ENCODE data around the gene PPIG.
"Not testable (repeated sequence)": the region's sequence is repeated elsewhere in the genome, so short reads cannot be mapped to it uniquely, and the experiment has no call there.

The PPIG gene

GRCh38 chr2:169584005-169584877 is at the start of gene PPIG:
TSS of gene PPIG (plus strand) at chr2:169584351. CDS start at chr2:169604042, 19,691 bp downstream.
- peak; percentile 97 for DNase-seq (ENCODE audit: low spot score)

GRCh38 chr2:169539460-169539859 is 44.7 kb upstream of the PPIG start:
- DNase-seq (ENCODE audit: low spot score) = not testable (repeated sequence)

GRCh38 chr2:169540146-169540545 is 44.0 kb upstream of the PPIG start:
- DNase-seq (ENCODE audit: low spot score) = no peak

GRCh38 chr2:169542433-169542832 is 41.7 kb upstream of the PPIG start:
- no peak for DNase-seq (ENCODE audit: low spot score)

- DNase-seq (ENCODE audit: low spot score) = no peak
Measured at GRCh38 chr2:169546756-169547155, 37.4 kb upstream of the PPIG start.

GRCh38 chr2:169561364-169561763 is 22.8 kb upstream of the PPIG start:
- DNase-seq (ENCODE audit: low spot score) = no peak

GRCh38 chr2:169562084-169562483 is 22.1 kb upstream of the PPIG start:
- DNase-seq (ENCODE audit: low spot score) = not testable (repeated sequence)

- DNase-seq (ENCODE audit: low spot score) = no peak
Measured at GRCh38 chr2:169562519-169562918, 21.6 kb upstream of the PPIG start.

GRCh38 chr2:169565686-169566085 is 18.5 kb upstream of the PPIG start:
- DNase-seq (ENCODE audit: low spot score) = no peak

- DNase-seq (ENCODE audit: low spot score) = no peak
Measured at GRCh38 chr2:169569948-169570347, 14.2 kb upstream of the PPIG start.

- DNase-seq (ENCODE audit: low spot score) = not testable (repeated sequence)
Measured at GRCh38 chr2:169570752-169571151, 13.4 kb upstream of the PPIG start.

- DNase-seq (ENCODE audit: low spot score) = no peak
Measured at GRCh38 chr2:169571571-169571970, 12.6 kb upstream of the PPIG start.

GRCh38 chr2:169572189-169572588 is 12.0 kb upstream of the PPIG start:
- no peak for DNase-seq (ENCODE audit: low spot score)

GRCh38 chr2:169572821-169573159 is 11.4 kb upstream of the PPIG start:
- DNase-seq (ENCODE audit: low spot score) = no peak

- peak; percentile 97 for DNase-seq (ENCODE audit: low spot score)
Measured at GRCh38 chr2:169573160-169573973, 10.8 kb upstream of the PPIG start, which contains the start of gene FASTKD1. TSS of gene FASTKD1 (minus strand) at chr2:169573865. CDS start at chr2:169572029, 1,836 bp downstream.

GRCh38 chr2:169573974-169574299 is 10.2 kb upstream of the PPIG start:
- no peak for DNase-seq (ENCODE audit: low spot score)

- not testable (repeated sequence) for DNase-seq (ENCODE audit: low spot score)
Measured at GRCh38 chr2:169574539-169574938, 9.6 kb upstream of the PPIG start.

GRCh38 chr2:169575264-169575663 is 8.9 kb upstream of the PPIG start:
- not testable (repeated sequence) for DNase-seq (ENCODE audit: low spot score)

- no peak for DNase-seq (ENCODE audit: low spot score)
Measured at GRCh38 chr2:169579044-169579443, 5.1 kb upstream of the PPIG start.

GRCh38 chr2:169582552-169583266 is 1.4 kb upstream of the PPIG start:
- DNase-seq (ENCODE audit: low spot score) = not testable (repeated sequence)

GRCh38 chr2:169583518-169583917 is 633 bp upstream of the PPIG start:
- no peak for DNase-seq (ENCODE audit: low spot score)

GRCh38 chr2:169585673-169586072 is 1.5 kb downstream of the PPIG start:
- DNase-seq (ENCODE audit: low spot score) = no peak
